ENCODE measurements around the gene NOXO1. TPM values are rescaled to one million over a fixed set of nuclear protein-coding genes. Genes with fewer than 3 reads are reported as not detected.

The NOXO1 gene
- total and polyA plus RNA-seq, 4 donors = 0.28 to 0.67 (median 0.63) TPM; not detected in 1

DNA sequence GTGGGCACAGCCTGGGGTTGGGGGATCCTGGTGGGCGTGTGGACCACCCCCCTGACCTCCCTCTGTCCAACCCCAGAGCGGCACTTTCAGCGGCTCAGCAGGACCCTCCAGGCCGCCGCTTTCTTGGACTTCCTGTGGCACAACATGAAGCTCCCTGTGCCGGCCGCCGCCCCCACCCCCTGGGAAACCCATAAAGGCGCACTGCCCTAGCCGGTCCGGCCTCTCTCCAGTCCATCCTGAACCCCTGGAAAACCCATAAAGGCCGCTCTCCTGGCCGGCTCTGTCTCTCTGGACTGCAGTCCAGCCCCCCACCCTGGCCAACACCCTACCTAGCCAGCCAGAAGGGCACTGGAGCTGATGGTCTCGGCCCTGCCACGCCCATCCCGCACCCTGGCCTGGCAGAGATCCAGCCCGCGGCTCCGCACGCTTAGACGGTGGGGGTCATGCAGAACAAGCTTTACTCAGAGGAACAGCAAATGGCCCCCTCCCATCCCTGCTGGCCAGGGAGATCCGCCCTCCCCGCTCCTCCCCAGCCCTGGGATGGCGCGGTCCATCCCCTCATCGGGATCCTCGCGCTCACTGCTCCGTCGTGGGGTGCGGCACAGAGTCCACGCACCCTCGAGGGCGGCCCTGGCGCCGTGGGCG is 2.7 kb downstream of the NOXO1 start (continued):
- TF ChIP-seq, protein P1, sequence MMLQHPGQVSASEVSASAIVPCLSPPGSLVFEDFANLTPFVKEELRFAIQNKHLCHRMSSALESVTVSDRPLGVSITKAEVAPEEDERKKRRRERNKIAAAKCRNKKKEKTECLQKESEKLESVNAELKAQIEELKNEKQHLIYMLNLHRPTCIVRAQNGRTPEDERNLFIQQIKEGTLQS (IDR thresholded peaks at IDR 0.05) = no peak
- TF ChIP-seq TAF1 (conservative IDR thresholded peaks at IDR 0.05) (no peak), NR2F2 (IDR thresholded peaks at IDR 0.05) (no peak)

DNA sequence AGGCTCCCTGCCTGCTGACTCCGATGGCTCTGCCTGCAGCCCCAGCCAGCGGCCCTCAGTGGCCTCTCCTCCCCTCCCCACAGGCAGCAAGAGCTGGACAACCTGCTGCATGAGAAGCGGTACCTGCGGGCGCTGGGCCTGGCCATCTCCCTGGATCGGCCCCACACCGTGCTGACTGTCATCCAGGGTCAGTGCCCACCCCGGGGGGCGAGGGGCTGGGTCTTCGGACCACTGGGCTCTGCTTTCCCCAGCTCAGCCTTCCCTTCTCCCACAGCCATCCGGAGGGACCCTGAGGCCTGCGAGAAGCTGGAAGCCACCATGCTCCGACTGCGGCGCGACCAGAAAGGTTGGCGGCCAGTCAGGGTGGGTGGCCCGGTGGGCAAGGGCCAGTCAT is 3.4 kb downstream of the NOXO1 start:
- Histone ChIP-seq H3K9me3 (ENCODE audit: control insufficient read depth in 4 of 4, low read length in 3 of 4) (no peaks in the 10 kb centered on the region), H3K27ac (ENCODE audit: low read depth in 1 of 2, low read length in 2 of 2) (no peak overlapping the region), H3K36me3 (ENCODE audit: control insufficient read depth in 4 of 4, insufficient read depth in 3 of 4, low read depth in 1 of 4, low read length in 3 of 4) (peaks cover 14 to 41% (median 16%) of the 10 kb centered on the region in 4 donors), H3K4me1 (ENCODE audit: control insufficient read depth in 4 of 4, insufficient read depth in 4 of 4, low read length in 3 of 4) (peaks cover 2 to 20% (median 5%) of the 10 kb centered on the region in 4 donors), H3K4me3 (ENCODE audit: low read depth in 1 of 3, low read length in 3 of 3) (no peak overlapping the region), H3K27me3 (ENCODE audit: control insufficient read depth in 4 of 4, insufficient read depth in 4 of 4, low read length in 3 of 4) (no peaks in the 10 kb centered on the region), H3K9ac (ENCODE audit: low read depth in 1 of 2, low read length in 2 of 2) (no peak overlapping the region)
- WGBS = 95% methylated on average over 18 of the region's 18 CpGs
- DNase-seq (ENCODE audit: low spot score) = no peak
- no peak for TF ChIP-seq FOXA1 (IDR thresholded peaks at IDR 0.05)
- no peak for TF ChIP-seq SP1 (IDR thresholded peaks at IDR 0.05)
- TF ChIP-seq GABPA (IDR thresholded peaks at IDR 0.05 in 1 of 2, conservative IDR thresholded peaks at IDR 0.05 in 1 of 2) = no peak
- TF ChIP-seq, protein P2, sequence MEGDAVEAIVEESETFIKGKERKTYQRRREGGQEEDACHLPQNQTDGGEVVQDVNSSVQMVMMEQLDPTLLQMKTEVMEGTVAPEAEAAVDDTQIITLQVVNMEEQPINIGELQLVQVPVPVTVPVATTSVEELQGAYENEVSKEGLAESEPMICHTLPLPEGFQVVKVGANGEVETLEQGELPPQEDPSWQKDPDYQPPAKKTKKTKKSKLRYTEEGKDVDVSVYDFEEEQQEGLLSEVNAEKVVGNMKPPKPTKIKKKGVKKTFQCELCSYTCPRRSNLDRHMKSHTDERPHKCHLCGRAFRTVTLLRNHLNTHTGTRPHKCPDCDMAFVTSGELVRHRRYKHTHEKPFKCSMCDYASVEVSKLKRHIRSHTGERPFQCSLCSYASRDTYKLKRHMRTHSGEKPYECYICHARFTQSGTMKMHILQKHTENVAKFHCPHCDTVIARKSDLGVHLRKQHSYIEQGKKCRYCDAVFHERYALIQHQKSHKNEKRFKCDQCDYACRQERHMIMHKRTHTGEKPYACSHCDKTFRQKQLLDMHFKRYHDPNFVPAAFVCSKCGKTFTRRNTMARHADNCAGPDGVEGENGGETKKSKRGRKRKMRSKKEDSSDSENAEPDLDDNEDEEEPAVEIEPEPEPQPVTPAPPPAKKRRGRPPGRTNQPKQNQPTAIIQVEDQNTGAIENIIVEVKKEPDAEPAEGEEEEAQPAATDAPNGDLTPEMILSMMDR (IDR thresholded peaks at IDR 0.05; ENCODE audit: low read depth, low read length, missing input control) = no peak
- TF ChIP-seq, protein P3, sequence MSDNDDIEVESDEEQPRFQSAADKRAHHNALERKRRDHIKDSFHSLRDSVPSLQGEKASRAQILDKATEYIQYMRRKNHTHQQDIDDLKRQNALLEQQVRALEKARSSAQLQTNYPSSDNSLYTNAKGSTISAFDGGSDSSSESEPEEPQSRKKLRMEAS (IDR thresholded peaks at IDR 0.05) = no peak
- no peak for TF ChIP-seq FOXA2 (IDR thresholded peaks at IDR 0.05)
- TF ChIP-seq, protein P1 (IDR thresholded peaks at IDR 0.05) = no peak
- no peak for TF ChIP-seq RXRA (IDR thresholded peaks at IDR 0.05)
- TF ChIP-seq HNF4A (conservative IDR thresholded peaks at IDR 0.05) = no peak
- TF ChIP-seq YY1 (IDR thresholded peaks at IDR 0.05) = no peak
- no peak for TF ChIP-seq NR2F2 (IDR thresholded peaks at IDR 0.05)
- TF ChIP-seq EGR1 (IDR thresholded peaks at IDR 0.05; ENCODE audit: low read depth in 2 of 2) = no peak
- no peak for TF ChIP-seq TAF1 (conservative IDR thresholded peaks at IDR 0.05)
- no peak for TF ChIP-seq HNF4G (IDR thresholded peaks at IDR 0.05)
- TF ChIP-seq, protein P4, sequence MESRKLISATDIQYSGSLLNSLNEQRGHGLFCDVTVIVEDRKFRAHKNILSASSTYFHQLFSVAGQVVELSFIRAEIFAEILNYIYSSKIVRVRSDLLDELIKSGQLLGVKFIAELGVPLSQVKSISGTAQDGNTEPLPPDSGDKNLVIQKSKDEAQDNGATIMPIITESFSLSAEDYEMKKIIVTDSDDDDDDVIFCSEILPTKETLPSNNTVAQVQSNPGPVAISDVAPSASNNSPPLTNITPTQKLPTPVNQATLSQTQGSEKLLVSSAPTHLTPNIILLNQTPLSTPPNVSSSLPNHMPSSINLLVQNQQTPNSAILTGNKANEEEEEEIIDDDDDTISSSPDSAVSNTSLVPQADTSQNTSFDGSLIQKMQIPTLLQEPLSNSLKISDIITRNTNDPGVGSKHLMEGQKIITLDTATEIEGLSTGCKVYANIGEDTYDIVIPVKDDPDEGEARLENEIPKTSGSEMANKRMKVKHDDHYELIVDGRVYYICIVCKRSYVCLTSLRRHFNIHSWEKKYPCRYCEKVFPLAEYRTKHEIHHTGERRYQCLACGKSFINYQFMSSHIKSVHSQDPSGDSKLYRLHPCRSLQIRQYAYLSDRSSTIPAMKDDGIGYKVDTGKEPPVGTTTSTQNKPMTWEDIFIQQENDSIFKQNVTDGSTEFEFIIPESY (IDR thresholded peaks at IDR 0.05) = no peak
- TF ChIP-seq RAD21 (IDR thresholded peaks at IDR 0.05) = no peak
- TF ChIP-seq JUND (IDR thresholded peaks at IDR 0.05) = no peak
- TF ChIP-seq, protein P5, sequence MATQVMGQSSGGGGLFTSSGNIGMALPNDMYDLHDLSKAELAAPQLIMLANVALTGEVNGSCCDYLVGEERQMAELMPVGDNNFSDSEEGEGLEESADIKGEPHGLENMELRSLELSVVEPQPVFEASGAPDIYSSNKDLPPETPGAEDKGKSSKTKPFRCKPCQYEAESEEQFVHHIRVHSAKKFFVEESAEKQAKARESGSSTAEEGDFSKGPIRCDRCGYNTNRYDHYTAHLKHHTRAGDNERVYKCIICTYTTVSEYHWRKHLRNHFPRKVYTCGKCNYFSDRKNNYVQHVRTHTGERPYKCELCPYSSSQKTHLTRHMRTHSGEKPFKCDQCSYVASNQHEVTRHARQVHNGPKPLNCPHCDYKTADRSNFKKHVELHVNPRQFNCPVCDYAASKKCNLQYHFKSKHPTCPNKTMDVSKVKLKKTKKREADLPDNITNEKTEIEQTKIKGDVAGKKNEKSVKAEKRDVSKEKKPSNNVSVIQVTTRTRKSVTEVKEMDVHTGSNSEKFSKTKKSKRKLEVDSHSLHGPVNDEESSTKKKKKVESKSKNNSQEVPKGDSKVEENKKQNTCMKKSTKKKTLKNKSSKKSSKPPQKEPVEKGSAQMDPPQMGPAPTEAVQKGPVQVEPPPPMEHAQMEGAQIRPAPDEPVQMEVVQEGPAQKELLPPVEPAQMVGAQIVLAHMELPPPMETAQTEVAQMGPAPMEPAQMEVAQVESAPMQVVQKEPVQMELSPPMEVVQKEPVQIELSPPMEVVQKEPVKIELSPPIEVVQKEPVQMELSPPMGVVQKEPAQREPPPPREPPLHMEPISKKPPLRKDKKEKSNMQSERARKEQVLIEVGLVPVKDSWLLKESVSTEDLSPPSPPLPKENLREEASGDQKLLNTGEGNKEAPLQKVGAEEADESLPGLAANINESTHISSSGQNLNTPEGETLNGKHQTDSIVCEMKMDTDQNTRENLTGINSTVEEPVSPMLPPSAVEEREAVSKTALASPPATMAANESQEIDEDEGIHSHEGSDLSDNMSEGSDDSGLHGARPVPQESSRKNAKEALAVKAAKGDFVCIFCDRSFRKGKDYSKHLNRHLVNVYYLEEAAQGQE (IDR thresholded peaks at IDR 0.05) = no peak

All from liver (tissue), 9 donors.